ENCODE data around the gene APOBEC3B. TPM values are rescaled to one million over a fixed set of nuclear protein-coding genes. Genes with fewer than 3 reads are reported as not detected.

The APOBEC3B gene
- total RNA-seq, 2 experiments from 2014 or later = 1.7 to 31.9 TPM

DNA sequence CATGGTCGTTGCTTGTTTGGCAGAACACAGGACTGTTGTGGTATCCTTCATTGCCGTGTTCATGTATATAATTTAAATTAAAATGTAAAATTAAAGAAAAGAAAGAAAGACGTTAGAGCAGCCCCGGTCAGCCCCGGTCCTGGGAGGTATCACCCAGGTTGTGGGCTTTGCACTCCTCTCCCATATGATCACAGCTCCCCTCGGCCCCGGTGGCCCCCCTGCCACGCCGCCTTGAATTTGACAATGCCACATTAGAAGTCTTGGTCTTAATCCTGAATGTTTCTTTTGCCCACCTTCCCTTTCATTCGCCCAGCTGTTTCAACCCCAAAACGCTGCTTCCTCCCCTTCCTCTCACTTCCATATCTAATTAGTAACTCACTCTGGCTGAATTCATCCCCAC, 13.3 kb upstream of the APOBEC3B start:
- no peaks in the 10 kb centered on the region for H3K79me2 ChIP-seq (ENCODE audit: insufficient read depth, low read depth, low read length)
- TF ChIP-seq, protein P1, sequence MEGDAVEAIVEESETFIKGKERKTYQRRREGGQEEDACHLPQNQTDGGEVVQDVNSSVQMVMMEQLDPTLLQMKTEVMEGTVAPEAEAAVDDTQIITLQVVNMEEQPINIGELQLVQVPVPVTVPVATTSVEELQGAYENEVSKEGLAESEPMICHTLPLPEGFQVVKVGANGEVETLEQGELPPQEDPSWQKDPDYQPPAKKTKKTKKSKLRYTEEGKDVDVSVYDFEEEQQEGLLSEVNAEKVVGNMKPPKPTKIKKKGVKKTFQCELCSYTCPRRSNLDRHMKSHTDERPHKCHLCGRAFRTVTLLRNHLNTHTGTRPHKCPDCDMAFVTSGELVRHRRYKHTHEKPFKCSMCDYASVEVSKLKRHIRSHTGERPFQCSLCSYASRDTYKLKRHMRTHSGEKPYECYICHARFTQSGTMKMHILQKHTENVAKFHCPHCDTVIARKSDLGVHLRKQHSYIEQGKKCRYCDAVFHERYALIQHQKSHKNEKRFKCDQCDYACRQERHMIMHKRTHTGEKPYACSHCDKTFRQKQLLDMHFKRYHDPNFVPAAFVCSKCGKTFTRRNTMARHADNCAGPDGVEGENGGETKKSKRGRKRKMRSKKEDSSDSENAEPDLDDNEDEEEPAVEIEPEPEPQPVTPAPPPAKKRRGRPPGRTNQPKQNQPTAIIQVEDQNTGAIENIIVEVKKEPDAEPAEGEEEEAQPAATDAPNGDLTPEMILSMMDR (conservative IDR thresholded peaks at IDR 0.05; ENCODE audit: low read length) = no peak
- no peak for TF ChIP-seq EZH2phosphoT487 (IDR thresholded peaks at IDR 0.05; ENCODE audit: borderline replicate concordance, low read depth, low read length)
- no peaks in the 10 kb centered on the region for H3K9me3 ChIP-seq (ENCODE audit: low read length)
- intact Hi-C loops (cut with micrococcal nuclease; ENCODE audit: unreplicated experiment) = no loop called here
- no peak for DNase-seq (ENCODE audit: low spot score)
- no peak overlapping the region for H3K4me2 ChIP-seq (ENCODE audit: low read length)
- H3K36me3 ChIP-seq (ENCODE audit: insufficient read depth, low read length) = no peaks in the 10 kb centered on the region
- POLR2A ChIA-PET = interaction anchor here (0.6 kb wide), 2 partner anchors 46 to 1017 kb away, joined by 3 to 4 read pairs; partner anchors contain the start of gene APOBEC3C
- H3K4me3 ChIP-seq (ENCODE audit: low read depth, low read length, poor library complexity, severe bottlenecking) = no peak overlapping the region
- BruUV-seq (replicated peaks) = no TSS peak
- no peaks in the 10 kb centered on the region for H3K9me2 ChIP-seq (ENCODE audit: insufficient read depth, low read length)
- no peaks in the 10 kb centered on the region for H4K20me1 ChIP-seq (ENCODE audit: insufficient read depth, low read length)
- H3K4me1 ChIP-seq (ENCODE audit: insufficient read depth, low read length, poor library complexity, severe bottlenecking) = peaks cover 6% of the 10 kb centered on the region
- no peak overlapping the region for H3K27ac ChIP-seq (ENCODE audit: low read depth, low read length, poor library complexity, severe bottlenecking)
- CTCF ChIA-PET (ENCODE audit: unreplicated experiment) = interaction anchor here (0.6 kb wide), 1 partner anchor 20 kb away, joined by 3 read pairs; no protein-coding TSS in a partner anchor
- H2AFZ ChIP-seq (ENCODE audit: low read length) = no peak overlapping the region

- no peak overlapping the region for H3K4me3 ChIP-seq (ENCODE audit: low read depth, low read length, poor library complexity, severe bottlenecking)
- H3K4me1 ChIP-seq (ENCODE audit: insufficient read depth, low read length, poor library complexity, severe bottlenecking) = peaks cover 6% of the 10 kb centered on the region
- H3K9me3 ChIP-seq (ENCODE audit: low read length) = no peaks in the 10 kb centered on the region
- CTCF ChIA-PET (ENCODE audit: unreplicated experiment) = no interaction called here
- TF ChIP-seq EZH2phosphoT487 (IDR thresholded peaks at IDR 0.05; ENCODE audit: borderline replicate concordance, low read depth, low read length) = no peak
- TF ChIP-seq, protein P1 (conservative IDR thresholded peaks at IDR 0.05; ENCODE audit: low read length) = no peak
- POLR2A ChIA-PET = no interaction called here
- no TSS peak for BruUV-seq (replicated peaks)
- no peak overlapping the region for H3K4me2 ChIP-seq (ENCODE audit: low read length)
- no peak for DNase-seq (ENCODE audit: low spot score)
- intact Hi-C loops (cut with micrococcal nuclease; ENCODE audit: unreplicated experiment) = no loop called here
- H3K36me3 ChIP-seq (ENCODE audit: insufficient read depth, low read length) = no peaks in the 10 kb centered on the region
- no peaks in the 10 kb centered on the region for H3K9me2 ChIP-seq (ENCODE audit: insufficient read depth, low read length)
- H2AFZ ChIP-seq (ENCODE audit: low read length) = no peak overlapping the region
- H3K79me2 ChIP-seq (ENCODE audit: insufficient read depth, low read depth, low read length) = no peaks in the 10 kb centered on the region
- H3K27ac ChIP-seq (ENCODE audit: low read depth, low read length, poor library complexity, severe bottlenecking) = no peak overlapping the region
- no peaks in the 10 kb centered on the region for H4K20me1 ChIP-seq (ENCODE audit: insufficient read depth, low read length)
Observed at GRCh38 chr22:38970551-38970950, 11.6 kb upstream of the APOBEC3B start.

DNA sequence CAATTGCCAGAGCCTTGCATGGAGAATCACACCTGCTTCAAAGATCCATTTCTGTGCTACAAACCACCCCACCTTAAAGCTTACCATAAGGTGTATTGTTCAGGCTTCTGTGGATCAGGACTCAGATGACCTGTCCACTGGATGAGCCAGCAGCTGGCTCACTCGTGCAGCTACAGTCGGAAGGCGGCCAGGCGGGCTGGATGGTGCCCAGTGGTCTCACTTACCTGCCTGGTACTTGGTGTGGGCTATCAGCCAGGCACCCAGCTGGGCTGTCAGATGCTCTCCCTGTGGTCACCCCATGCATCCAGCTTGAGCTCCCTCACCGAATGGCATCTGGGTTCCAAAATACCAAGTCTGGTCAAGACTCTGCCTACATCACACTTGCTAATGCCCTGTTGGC, 10.9 kb upstream of the APOBEC3B start:
- Histone ChIP-seq H3K9me2 (ENCODE audit: insufficient read depth, low read length) (no peaks in the 10 kb centered on the region), H3K79me2 (ENCODE audit: insufficient read depth, low read depth, low read length) (no peaks in the 10 kb centered on the region), H4K20me1 (ENCODE audit: insufficient read depth, low read length) (no peaks in the 10 kb centered on the region), H3K36me3 (ENCODE audit: insufficient read depth, low read length) (no peaks in the 10 kb centered on the region), H3K4me3 (ENCODE audit: low read depth, low read length, poor library complexity, severe bottlenecking) (no peak overlapping the region), H3K4me1 (ENCODE audit: insufficient read depth, low read length, poor library complexity, severe bottlenecking) (peaks cover 6% of the 10 kb centered on the region), H2AFZ (ENCODE audit: low read length) (no peak overlapping the region), H3K9me3 (ENCODE audit: low read length) (no peaks in the 10 kb centered on the region), H3K27ac (ENCODE audit: low read depth, low read length, poor library complexity, severe bottlenecking) (no peak overlapping the region), H3K4me2 (ENCODE audit: low read length) (no peak overlapping the region)
- no TSS peak for BruUV-seq (replicated peaks)
- intact Hi-C loops (cut with micrococcal nuclease; ENCODE audit: unreplicated experiment) = no loop called here
- TF ChIP-seq, protein P1 (conservative IDR thresholded peaks at IDR 0.05; ENCODE audit: low read length) = no peak
- no peak for TF ChIP-seq EZH2phosphoT487 (IDR thresholded peaks at IDR 0.05; ENCODE audit: borderline replicate concordance, low read depth, low read length)
- ChIA-PET POLR2A (interaction anchor here (0.6 kb wide), 1 partner anchor 13 kb away, joined by 3 read pairs; no protein-coding TSS in a partner anchor), CTCF (ENCODE audit: unreplicated experiment) (no interaction called here)
- no peak for DNase-seq (ENCODE audit: low spot score)

All from OCI-LY7 (cell line).